Mesenchymal stem cell (in vitro differentiated cells and primary cell): Measurements from ENCODE around the gene TRIO. TPM values are rescaled to one million over a fixed set of nuclear protein-coding genes. Genes with fewer than 3 reads are reported as not detected.
"Not testable (repeated sequence)": the region's sequence is repeated elsewhere in the genome, so short reads cannot be mapped to it uniquely, and the experiment has no call there.

ENCODE experiments used
- DNase-seq: peaks from one replicate; pipeline ENCODE4 v3.0.0-alpha.2; 2013
- H2AFZ ChIP-seq: one replicate; pipeline ENCODE4 v1.6.1; 2013; ENCODE audit warnings: low read depth, mild to moderate bottlenecking, control low read depth, inconsistent platforms, low read length, moderate library complexity
- H2AK5ac ChIP-seq: 2 replicates; pipeline ENCODE4 v1.6.1; 2013; ENCODE audit warnings: low read length, moderate library complexity, mild to moderate bottlenecking, inconsistent platforms; ENCODE audit not compliant: severe bottlenecking
- H2BK120ac ChIP-seq: one replicate; pipeline ENCODE4 v1.6.1; 2013; ENCODE audit warnings: low read depth, mild to moderate bottlenecking, inconsistent platforms, low read length, moderate library complexity
- H2BK12ac ChIP-seq, 2 experiments: one replicate each; pipeline ENCODE4 v1.6.1; 2013; ENCODE audit warnings: inconsistent platforms in 2 of 2, low read length in 2 of 2, mild to moderate bottlenecking in 2 of 2, moderate library complexity in 2 of 2, control low read depth in 1 of 2
- H2BK15ac ChIP-seq: one replicate; pipeline ENCODE4 v1.6.1; 2013; ENCODE audit warnings: mild to moderate bottlenecking, low read depth, inconsistent platforms; ENCODE audit not compliant: poor library complexity, severe bottlenecking
- H2BK5ac ChIP-seq: 2 replicates; pipeline ENCODE4 v1.6.1; 2013; ENCODE audit warnings: low read depth, mild to moderate bottlenecking, low read length, control low read depth, inconsistent platforms; ENCODE audit not compliant: poor library complexity, severe bottlenecking
- H3K14ac ChIP-seq, 2 experiments: one replicate each; pipeline ENCODE4 v1.6.1; 2013; ENCODE audit warnings: inconsistent platforms in 2 of 2, low read length in 2 of 2, control low read depth in 1 of 2, mild to moderate bottlenecking in 1 of 2, moderate library complexity in 1 of 2
- H3K18ac ChIP-seq, 2 experiments: one replicate each; pipeline ENCODE4 v1.6.1; 2013; ENCODE audit warnings: inconsistent platforms in 2 of 2, low read length in 2 of 2, control low read depth in 1 of 2, low read depth in 1 of 2, mild to moderate bottlenecking in 1 of 2
- H3K23ac ChIP-seq, 2 experiments: one replicate each; pipeline ENCODE4 v1.6.1; 2013; ENCODE audit warnings: inconsistent platforms in 2 of 2, low read length in 2 of 2, mild to moderate bottlenecking in 2 of 2, moderate library complexity in 2 of 2, control low read depth in 1 of 2
- H3K27ac ChIP-seq: 2 replicates; pipeline ENCODE4 v1.5.1; 2013; ENCODE audit warnings: mild to moderate bottlenecking, moderate library complexity, low read length, control low read depth, inconsistent platforms; ENCODE audit not compliant: poor library complexity, severe bottlenecking
- H3K27me3 ChIP-seq, 2 experiments: 2 replicates each; pipeline versions ENCODE4 v1.6.1 to v1.7.0; 2013; ENCODE audit warnings: low read length in 2 of 2, mild to moderate bottlenecking in 2 of 2, moderate library complexity in 2 of 2, control low read depth in 1 of 2, inconsistent platforms in 1 of 2; ENCODE audit not compliant: control insufficient read depth in 1 of 2, insufficient read depth in 1 of 2
- H3K36me3 ChIP-seq, 2 experiments: 2 replicates each; pipeline versions ENCODE4 v1.6.1 to v1.7.0; 2013; ENCODE audit warnings: low read length in 2 of 2, control low read depth in 1 of 2, inconsistent platforms in 1 of 2, low read depth in 1 of 2, mild to moderate bottlenecking in 1 of 2; ENCODE audit not compliant: insufficient read depth in 2 of 2, control insufficient read depth in 1 of 2
- H3K4ac ChIP-seq, 2 experiments: one replicate each; pipeline ENCODE4 v1.6.1; 2013; ENCODE audit warnings: inconsistent platforms in 2 of 2, low read length in 2 of 2, mild to moderate bottlenecking in 2 of 2, moderate library complexity in 2 of 2, control low read depth in 1 of 2, low read depth in 1 of 2
- H3K4me1 ChIP-seq: 2 replicates; pipeline ENCODE4 v1.6.1; 2013; ENCODE audit warnings: low read depth, low read length, control low read depth; ENCODE audit not compliant: control insufficient read depth, insufficient read depth
- H3K4me2 ChIP-seq: 2 replicates; pipeline ENCODE4 v1.6.1; 2013; ENCODE audit warnings: low read length, mild to moderate bottlenecking, inconsistent platforms; ENCODE audit not compliant: poor library complexity, severe bottlenecking
- H3K4me3 ChIP-seq, 2 experiments: 2 replicates each; pipeline versions ENCODE4 v1.5.1 to v1.7.0; 2013; ENCODE audit warnings: low read length in 2 of 2, mild to moderate bottlenecking in 2 of 2, control low read depth in 1 of 2, low read depth in 1 of 2; ENCODE audit not compliant: insufficient read depth in 1 of 2
- H3K79me1 ChIP-seq: replicated peaks from 2 replicates; pipeline ENCODE4 v1.6.1; 2013; ENCODE audit warnings: mild to moderate bottlenecking, control low read depth, low read length, inconsistent platforms; ENCODE audit not compliant: poor library complexity, severe bottlenecking
- H3K9ac ChIP-seq: 2 replicates; pipeline ENCODE4 v1.7.0; 2013; ENCODE audit warnings: mild to moderate bottlenecking, low read length, moderate library complexity
- H3K9me3 ChIP-seq: 2 replicates; pipeline ENCODE4 v1.7.0; 2013; ENCODE audit warnings: mild to moderate bottlenecking, low read length; ENCODE audit not compliant: control insufficient read depth
- H4K8ac ChIP-seq: one replicate; pipeline ENCODE4 v1.6.1; 2013; ENCODE audit warnings: inconsistent platforms, mild to moderate bottlenecking, low read length, moderate library complexity
- H4K91ac ChIP-seq: one replicate; pipeline ENCODE4 v1.6.1; 2013; ENCODE audit warnings: mild to moderate bottlenecking, low read length, inconsistent platforms
- WGBS: methylation state at CpG from one replicate; pipeline ENCODE4 v1.1.7; 2013; ENCODE audit warnings: mixed read lengths; 5-methylcytosine and 5-hydroxymethylcytosine counted together
- polyA plus RNA-seq, 2 experiments: library from polyadenylated mRNA; stranded (reverse); fragments of 200-250 nt; gene quantifications; one replicate each; pipeline ENCODE4 v1.2.3, GENCODE V29; 2013

The TRIO gene
- 39.8 TPM for polyA plus RNA-seq (2013, experiment 1 of 2)
- 39.0 TPM for polyA plus RNA-seq (2013, experiment 2 of 2)

- H2BK15ac ChIP-seq = peak within 1 kb of the TSS; percentile 89
- peak; percentile 94 for DNase-seq
- peak within 1 kb of the TSS; percentile 51 to 93 for H3K14ac ChIP-seq
- H2BK5ac ChIP-seq = peak within 1 kb of the TSS; percentile 98
- peak within 1 kb of the TSS; percentile 94 for H4K91ac ChIP-seq
- H3K4ac ChIP-seq = peak within 1 kb of the TSS; percentile 89 to 95
- WGBS = under 1% methylated on average over 59 of the region's 79 CpGs
- no peaks in the 10 kb centered on the region for H3K27me3 ChIP-seq
- H3K27ac ChIP-seq = peak within 1 kb of the TSS; percentile 96
- H3K9ac ChIP-seq = peak within 1 kb of the TSS; percentile 97
- peaks cover 7% of the 10 kb centered on the region for H3K4me1 ChIP-seq
- peak within 1 kb of the TSS; percentile 83 for H4K8ac ChIP-seq
- peaks cover 0 to 3% of the 10 kb centered on the region in 2 experiments for H3K36me3 ChIP-seq
- peak within 1 kb of the TSS; percentile 10 to 75 for H3K23ac ChIP-seq
- H3K4me3 ChIP-seq = peak within 1 kb of the TSS; percentile 67 to 92
- H3K79me1 ChIP-seq = no peaks in the 10 kb centered on the region
- H3K18ac ChIP-seq = peak within 1 kb of the TSS; percentile 96 to 97
- H2AFZ ChIP-seq = peak within 1 kb of the TSS; percentile 29
- H2BK12ac ChIP-seq = peak within 1 kb of the TSS in 1 of 2 experiments; percentile 64
- H3K4me2 ChIP-seq = peak within 1 kb of the TSS; percentile 66
- H2AK5ac ChIP-seq = peak within 1 kb of the TSS; percentile 51
- H2BK120ac ChIP-seq = peak within 1 kb of the TSS; percentile 96
- H3K9me3 ChIP-seq = no peaks in the 10 kb centered on the region
Measured at GRCh38 chr5:14142827-14143545, at the start of gene TRIO. TSS of gene TRIO (plus strand) at chr5:14143342. CDS start at chr5:14143726, 384 bp downstream.

DNA sequence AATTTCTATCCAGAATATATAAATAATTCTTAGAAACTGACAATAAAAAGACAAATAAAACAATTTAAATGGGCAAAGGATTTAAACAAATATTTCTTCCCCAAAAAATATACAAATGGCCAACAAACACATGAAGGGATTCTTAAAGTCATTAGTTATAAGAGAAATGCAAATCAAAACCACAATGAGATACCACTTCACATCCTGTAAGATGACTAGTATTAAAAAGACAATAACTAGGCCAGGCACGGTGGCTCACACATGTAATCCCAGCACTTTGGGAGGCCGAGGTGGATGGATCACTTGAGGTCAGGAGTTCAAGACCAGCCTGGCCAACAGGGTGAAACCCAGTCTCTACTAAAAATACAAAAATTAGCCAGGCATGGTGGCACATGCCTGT, 45.8 kb upstream of the TRIO start:
- H3K27me3 ChIP-seq, H3K27ac ChIP-seq, H3K23ac ChIP-seq, H3K4ac ChIP-seq, H2BK12ac ChIP-seq, H2AK5ac ChIP-seq, H3K79me1 ChIP-seq, H3K18ac ChIP-seq, H3K36me3 ChIP-seq, H3K4me2 ChIP-seq, H3K4me3 ChIP-seq, DNase-seq, H4K91ac ChIP-seq, H3K9me3 ChIP-seq, H2BK15ac ChIP-seq, H2BK5ac ChIP-seq, H2AFZ ChIP-seq, H2BK120ac ChIP-seq, H3K14ac ChIP-seq, H3K4me1 ChIP-seq, H4K8ac ChIP-seq: not testable (repeated sequence)
- H3K9ac ChIP-seq = peak overlapping the region; percentile 4
- 82% methylated on average over 2 of the region's 2 CpGs for WGBS

DNA sequence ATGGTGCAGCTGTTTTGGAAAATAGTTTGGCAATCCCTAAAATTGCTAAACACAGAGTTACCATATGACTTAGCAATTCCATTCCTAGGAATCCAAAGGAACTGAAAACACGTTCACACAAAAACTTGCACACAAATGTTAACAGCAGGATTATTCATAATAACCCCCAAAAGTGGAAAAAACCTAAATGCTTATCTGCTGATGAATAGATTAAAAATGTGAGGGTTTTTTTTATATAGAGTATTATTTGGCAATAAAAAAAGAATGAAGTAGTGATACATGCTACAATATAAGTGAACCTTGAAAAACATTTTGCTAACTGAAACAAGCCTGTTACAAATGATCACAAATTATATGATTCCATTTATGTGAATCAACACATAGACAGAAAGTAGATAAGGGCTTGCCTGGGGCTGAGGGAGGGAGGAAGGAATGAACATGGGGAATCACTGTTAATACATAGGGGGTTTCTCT, 45.1 kb upstream of the TRIO start:
- Histone ChIP-seq H2BK120ac (no peak overlapping the region), H2BK5ac (no peak overlapping the region), H2AK5ac (no peak overlapping the region), H3K36me3 (no peaks in the 10 kb centered on the region), H2BK12ac (no peak overlapping the region), H3K27me3 (no peaks in the 10 kb centered on the region), H3K14ac (no peak overlapping the region), H3K4me1 (peaks cover 1% of the 10 kb centered on the region), H3K18ac (no peak overlapping the region), H2AFZ (no peak overlapping the region), H3K4me2 (no peak overlapping the region), H3K4ac (no peak overlapping the region), H3K23ac (no peak overlapping the region), H3K4me3 (no peak overlapping the region), H3K27ac (no peak overlapping the region), H3K79me1 (no peaks in the 10 kb centered on the region), H3K9ac (peak overlapping the region; percentile 58), H2BK15ac (no peak overlapping the region), H4K8ac (no peak overlapping the region), H3K9me3 (no peaks in the 10 kb centered on the region), H4K91ac (no peak overlapping the region)
- 60% methylated on average over 1 of the region's 1 CpG for WGBS
- peak; percentile 31 for DNase-seq

- Histone ChIP-seq H3K36me3 (no peaks in the 10 kb centered on the region), H3K27me3 (no peaks in the 10 kb centered on the region), H3K14ac (no peak overlapping the region), H3K4ac (no peak overlapping the region), H3K18ac (no peak overlapping the region), H3K23ac (no peak overlapping the region), H2BK5ac (no peak overlapping the region), H3K4me3 (no peak overlapping the region), H3K9ac (no peak overlapping the region), H3K4me2 (no peak overlapping the region), H2BK15ac (no peak overlapping the region), H4K91ac (no peak overlapping the region), H2BK120ac (no peak overlapping the region), H2AFZ (no peak overlapping the region), H3K79me1 (no peaks in the 10 kb centered on the region), H2BK12ac (no peak overlapping the region), H3K27ac (no peak overlapping the region), H2AK5ac (no peak overlapping the region), H4K8ac (no peak overlapping the region), H3K9me3 (peaks cover 5% of the 10 kb centered on the region), H3K4me1 (peaks cover 1% of the 10 kb centered on the region)
- no peak for DNase-seq
- 94% methylated on average over 6 of the region's 10 CpGs for WGBS
Measured at GRCh38 chr5:14100281-14100680, 42.9 kb upstream of the TRIO start.
